ENCODE results near the gene SDR9C7.
"Not testable (repeated sequence)": the region's sequence is repeated elsewhere in the genome, so short reads cannot be mapped to it uniquely, and the experiment has no call there.

Gene SDR9C7

DNA sequence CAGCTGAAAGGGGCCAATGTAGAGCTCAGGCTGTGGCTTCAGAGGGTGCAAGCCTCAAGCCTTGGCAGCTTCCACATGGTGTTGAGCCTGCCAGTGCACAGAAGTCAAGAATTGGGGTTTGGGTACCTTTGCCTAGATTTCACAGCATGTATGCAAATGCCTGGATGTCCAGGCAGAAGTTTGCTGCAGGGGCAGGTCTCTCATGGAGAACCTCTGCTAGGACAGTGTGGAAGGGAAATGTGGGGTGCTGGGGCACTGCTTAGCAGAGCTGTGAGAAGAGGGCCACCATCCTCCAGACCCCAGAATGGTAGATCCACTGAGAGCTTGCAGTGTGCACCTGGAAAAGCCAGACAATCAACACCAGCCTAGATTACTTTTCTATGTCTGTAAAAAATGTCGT, 9.2 kb upstream of the SDR9C7 start:
- H3K27ac Mint-ChIP-seq; H3K36me3 Mint-ChIP-seq (ENCODE audit: insufficient read depth): not testable (repeated sequence)

GRCh38 chr12:56941299-56942017, 7.2 kb upstream of the SDR9C7 start:
- Mint-ChIP-seq H3K27ac (no peak overlapping the region), H3K36me3 (ENCODE audit: insufficient read depth) (no peaks in the 10 kb centered on the region), H3K9me3 (no peaks in the 10 kb centered on the region), H3K4me3 (no peak overlapping the region), H3K27me3 (peaks cover 22 to 31% of the 10 kb centered on the region in 2 donors), H3K4me1 (ENCODE audit: low read depth in 2 of 2) (no peaks in the 10 kb centered on the region)
- DNase-seq: no peak
- no peak for ATAC-seq (replicated peaks)

More for the DNA sequence above, 9.2 kb upstream of the SDR9C7 start:
- not testable (repeated sequence) for H3K9me3 Mint-ChIP-seq; H3K4me1 Mint-ChIP-seq (ENCODE audit: low read depth in 2 of 2); DNase-seq; H3K4me3 Mint-ChIP-seq; ATAC-seq (replicated peaks)
- H3K27me3 Mint-ChIP-seq: peaks cover 12 to 20% of the 10 kb centered on the region in 2 donors

DNA sequence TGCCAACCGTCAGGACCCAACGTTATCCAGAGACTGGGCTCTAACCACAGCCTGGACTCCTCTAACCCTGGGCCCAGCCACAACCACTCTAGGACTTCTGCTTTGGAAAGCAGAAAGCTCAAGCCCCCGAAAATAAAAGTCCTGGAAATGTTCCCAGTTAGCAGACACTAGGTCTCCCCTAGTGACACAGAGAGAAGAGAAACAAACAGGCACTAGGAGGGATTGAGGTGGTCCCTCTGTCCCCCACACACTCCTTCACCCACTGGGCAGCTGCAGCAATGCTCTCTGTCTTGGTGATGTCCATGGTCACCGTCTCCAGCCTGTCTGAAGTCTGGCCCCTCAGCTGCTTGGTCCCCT, 6.7 kb upstream of the SDR9C7 start:
- H3K4me3 Mint-ChIP-seq; H3K36me3 Mint-ChIP-seq (ENCODE audit: insufficient read depth); DNase-seq; ATAC-seq (replicated peaks); H3K4me1 Mint-ChIP-seq (ENCODE audit: low read depth in 2 of 2); H3K27ac Mint-ChIP-seq; H3K9me3 Mint-ChIP-seq: not testable (repeated sequence)
- H3K27me3 Mint-ChIP-seq: peaks cover 22 to 37% of the 10 kb centered on the region in 2 donors

DNA sequence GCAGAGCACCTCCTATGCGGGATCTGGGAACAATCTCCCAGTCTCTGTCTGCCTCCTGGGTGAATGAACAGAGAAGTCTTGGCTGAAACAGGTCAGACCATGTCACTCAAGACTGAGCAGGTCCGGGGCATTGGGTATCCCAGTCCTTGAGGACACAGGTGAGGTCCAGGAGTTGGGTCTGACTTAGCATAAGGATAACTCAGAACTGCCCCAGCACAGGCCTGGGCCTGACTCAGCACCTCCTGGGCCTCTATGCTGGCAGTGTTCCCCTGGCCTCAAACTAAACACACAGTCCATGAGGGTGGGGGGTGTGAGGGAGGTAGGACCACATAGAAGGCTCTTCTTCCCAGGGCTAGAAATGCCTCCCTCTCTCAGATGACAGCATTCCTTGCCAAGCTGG, 1.5 kb upstream of the SDR9C7 start:
- H3K27ac Mint-ChIP-seq: no peak overlapping the region
- DNase-seq (no peak), ATAC-seq (replicated peaks) (no peak)
- H3K27me3 Mint-ChIP-seq: peaks cover 16 to 23% of the 10 kb centered on the region in 2 donors
- H3K9me3 Mint-ChIP-seq: no peaks in the 10 kb centered on the region
- no peaks in the 10 kb centered on the region for H3K36me3 Mint-ChIP-seq (ENCODE audit: insufficient read depth)
- no peak overlapping the region for H3K4me3 Mint-ChIP-seq
- H3K4me1 Mint-ChIP-seq (ENCODE audit: low read depth in 2 of 2): peaks cover 0 to 3% of the 10 kb centered on the region in 2 donors

- no peaks in the 10 kb centered on the region for H3K36me3 Mint-ChIP-seq (ENCODE audit: insufficient read depth)
- no peak for DNase-seq
- no peaks in the 10 kb centered on the region for H3K9me3 Mint-ChIP-seq
- H3K27me3 Mint-ChIP-seq: peaks cover 16 to 23% of the 10 kb centered on the region in 2 donors
- no peak overlapping the region for H3K27ac Mint-ChIP-seq
- no peak overlapping the region for H3K4me3 Mint-ChIP-seq
- peaks cover 0 to 5% of the 10 kb centered on the region in 2 donors for H3K4me1 Mint-ChIP-seq (ENCODE audit: low read depth in 2 of 2)
- no peak for ATAC-seq (replicated peaks)
Measured at GRCh38 chr12:56935157-56935556, 949 bp upstream of the SDR9C7 start.

DNA sequence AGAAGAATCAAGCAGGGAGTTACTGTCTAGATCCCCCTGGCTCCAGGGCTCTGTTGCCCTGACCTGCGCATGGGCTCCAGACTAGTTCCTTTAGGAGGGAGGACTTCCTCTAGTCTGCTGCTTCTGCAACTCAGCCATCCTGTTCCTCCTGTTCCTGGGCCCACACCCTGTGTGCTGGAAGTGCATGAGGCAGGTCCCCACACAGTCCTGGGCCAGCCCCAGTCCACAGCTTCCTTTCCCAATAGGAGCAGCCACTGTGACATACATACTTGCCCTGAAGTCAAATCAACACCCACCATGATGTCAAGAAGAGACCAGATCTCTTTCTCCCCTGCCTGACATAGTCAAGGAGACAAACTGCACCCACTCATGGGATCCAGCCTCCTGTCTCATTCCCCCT, 1.3 kb downstream of the SDR9C7 start:
- Mint-ChIP-seq H3K36me3 (ENCODE audit: insufficient read depth) (no peaks in the 10 kb centered on the region), H3K9me3 (no peaks in the 10 kb centered on the region), H3K27me3 (peaks cover 14 to 36% of the 10 kb centered on the region in 2 donors), H3K4me1 (ENCODE audit: low read depth in 2 of 2) (peaks cover 0 to 5% of the 10 kb centered on the region in 2 donors), H3K27ac (no peak overlapping the region), H3K4me3 (no peak overlapping the region)
- ATAC-seq (replicated peaks): no peak
- no peak for DNase-seq

GRCh38 chr12:56932146-56932545, 2.1 kb downstream of the SDR9C7 start:
- Mint-ChIP-seq H3K4me3 (no peak overlapping the region), H3K27ac (no peak overlapping the region), H3K4me1 (ENCODE audit: low read depth in 2 of 2) (peaks cover 0 to 5% of the 10 kb centered on the region in 2 donors), H3K9me3 (no peaks in the 10 kb centered on the region), H3K27me3 (peaks cover 12 to 36% of the 10 kb centered on the region in 2 donors), H3K36me3 (ENCODE audit: insufficient read depth) (no peaks in the 10 kb centered on the region)
- no peak for DNase-seq
- ATAC-seq (replicated peaks): no peak

DNA sequence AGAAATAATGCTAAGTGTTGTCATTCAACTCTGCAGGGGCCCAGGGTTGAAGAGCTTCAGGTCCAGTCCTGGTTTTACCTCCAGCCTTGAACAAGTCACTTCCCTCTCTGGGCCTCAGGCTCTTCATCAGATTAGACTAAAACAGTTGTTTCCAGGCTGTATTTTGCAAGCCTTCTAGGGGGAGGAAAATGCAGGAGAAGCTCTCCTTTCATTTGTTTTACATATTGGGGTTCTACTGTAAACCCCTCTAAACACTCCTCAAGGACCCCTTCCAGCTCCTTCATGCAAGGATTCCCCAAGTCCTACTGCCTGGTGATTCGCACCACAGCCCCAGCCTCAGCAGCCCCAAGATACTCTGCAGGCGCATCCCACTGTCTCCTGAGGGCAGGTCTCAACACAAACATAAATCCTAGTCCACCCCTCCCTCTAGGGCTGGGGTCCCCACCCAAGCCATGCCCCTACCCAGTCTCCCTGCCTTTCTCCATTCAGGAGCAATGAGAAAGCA, 2.7 kb downstream of the SDR9C7 start:
- no peak overlapping the region for H3K4me3 Mint-ChIP-seq
- no peaks in the 10 kb centered on the region for H3K9me3 Mint-ChIP-seq
- ATAC-seq (replicated peaks) (no peak), DNase-seq (no peak)
- H3K36me3 Mint-ChIP-seq (ENCODE audit: insufficient read depth): no peaks in the 10 kb centered on the region
- peaks cover 0 to 5% of the 10 kb centered on the region in 2 donors for H3K4me1 Mint-ChIP-seq (ENCODE audit: low read depth in 2 of 2)
- peaks cover 12 to 36% of the 10 kb centered on the region in 2 donors for H3K27me3 Mint-ChIP-seq
- H3K27ac Mint-ChIP-seq: no peak overlapping the region

- ATAC-seq (replicated peaks) (no peak), DNase-seq (no peak)
- peaks cover 12 to 43% of the 10 kb centered on the region in 2 donors for H3K27me3 Mint-ChIP-seq
- H3K27ac Mint-ChIP-seq: no peak overlapping the region
- no peak overlapping the region for H3K4me3 Mint-ChIP-seq
- peaks cover 0 to 5% of the 10 kb centered on the region in 2 donors for H3K4me1 Mint-ChIP-seq (ENCODE audit: low read depth in 2 of 2)
- H3K36me3 Mint-ChIP-seq (ENCODE audit: insufficient read depth): no peaks in the 10 kb centered on the region
- H3K9me3 Mint-ChIP-seq: no peaks in the 10 kb centered on the region
Measured at GRCh38 chr12:56930241-56930640, 4.0 kb downstream of the SDR9C7 start.

DNA sequence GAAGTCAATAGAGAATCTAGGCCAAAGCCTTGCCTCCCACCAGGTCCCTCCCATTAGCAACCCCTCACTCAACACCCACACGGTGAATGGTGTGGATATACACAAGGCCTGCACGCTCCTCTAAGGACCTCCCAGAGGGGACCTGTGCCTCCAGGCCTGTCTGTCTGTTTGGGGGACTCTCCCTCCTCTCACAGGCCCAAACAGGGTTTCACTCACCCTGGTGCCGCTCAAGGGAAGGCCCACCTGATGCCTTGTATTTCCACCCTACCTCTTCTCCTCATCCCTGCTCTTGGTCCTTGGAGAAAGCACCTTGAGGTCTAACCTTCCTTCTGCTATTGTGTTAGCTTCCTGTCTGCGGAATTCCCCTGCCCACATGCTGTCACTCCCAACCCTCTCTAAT, 4.4 kb downstream of the SDR9C7 start:
- H3K36me3 Mint-ChIP-seq (ENCODE audit: insufficient read depth): no peaks in the 10 kb centered on the region
- DNase-seq: no peak
- H3K4me1 Mint-ChIP-seq (ENCODE audit: low read depth in 2 of 2): peaks cover 0 to 2% of the 10 kb centered on the region in 2 donors
- H3K9me3 Mint-ChIP-seq: no peaks in the 10 kb centered on the region
- ATAC-seq (replicated peaks): no peak
- H3K27ac Mint-ChIP-seq: no peak overlapping the region
- H3K4me3 Mint-ChIP-seq: no peak overlapping the region
- H3K27me3 Mint-ChIP-seq: peaks cover 12 to 47% of the 10 kb centered on the region in 2 donors

- no peak for ATAC-seq (replicated peaks)
- no peak overlapping the region for H3K27ac Mint-ChIP-seq
- no peak for DNase-seq
- H3K9me3 Mint-ChIP-seq: no peaks in the 10 kb centered on the region
- no peaks in the 10 kb centered on the region for H3K36me3 Mint-ChIP-seq (ENCODE audit: insufficient read depth)
- peaks cover 0 to 2% of the 10 kb centered on the region in 2 donors for H3K4me1 Mint-ChIP-seq (ENCODE audit: low read depth in 2 of 2)
- H3K4me3 Mint-ChIP-seq: no peak overlapping the region
- H3K27me3 Mint-ChIP-seq: peaks cover 12 to 47% of the 10 kb centered on the region in 2 donors
Measured at GRCh38 chr12:56928262-56928661, 5.9 kb downstream of the SDR9C7 start.

DNA sequence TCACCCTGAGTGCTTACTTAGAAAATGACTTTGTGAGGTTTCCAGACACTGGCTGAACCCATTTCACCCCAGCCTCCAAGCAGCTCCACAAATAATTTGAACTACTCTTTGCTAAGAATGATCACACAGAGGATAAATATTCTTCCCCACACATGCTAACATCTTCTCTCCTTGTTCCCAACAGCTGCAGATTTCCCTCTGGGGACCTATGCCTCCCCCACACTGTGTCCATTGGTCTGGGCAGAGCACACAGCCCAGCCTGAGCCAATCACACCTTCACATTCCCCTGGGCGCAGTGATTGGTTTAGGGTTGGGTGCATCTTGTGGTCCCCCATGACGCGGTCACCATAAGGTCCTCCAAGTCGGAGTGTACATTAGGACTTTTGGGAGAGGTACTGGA, 6.9 kb downstream of the SDR9C7 start:
- no peaks in the 10 kb centered on the region for H3K9me3 Mint-ChIP-seq
- H3K27me3 Mint-ChIP-seq: peaks cover 12 to 47% of the 10 kb centered on the region in 2 donors
- H3K4me1 Mint-ChIP-seq (ENCODE audit: low read depth in 2 of 2): peaks cover 0 to 2% of the 10 kb centered on the region in 2 donors
- no peak for ATAC-seq (replicated peaks)
- DNase-seq: no peak
- no peak overlapping the region for H3K4me3 Mint-ChIP-seq
- H3K27ac Mint-ChIP-seq: no peak overlapping the region
- H3K36me3 Mint-ChIP-seq (ENCODE audit: insufficient read depth): no peaks in the 10 kb centered on the region

GRCh38 chr12:56922031-56922430, 12.2 kb downstream of the SDR9C7 start:
- Mint-ChIP-seq H3K27ac (no peak overlapping the region), H3K27me3 (peaks cover 14 to 50% of the 10 kb centered on the region in 2 donors), H3K36me3 (ENCODE audit: insufficient read depth) (no peaks in the 10 kb centered on the region), H3K4me3 (no peak overlapping the region), H3K4me1 (ENCODE audit: low read depth in 2 of 2) (no peaks in the 10 kb centered on the region), H3K9me3 (no peaks in the 10 kb centered on the region)
- ATAC-seq (replicated peaks): no peak
- no peak for DNase-seq

GRCh38 chr12:56921346-56921745, 12.9 kb downstream of the SDR9C7 start:
- no peak overlapping the region for H3K4me3 Mint-ChIP-seq
- H3K4me1 Mint-ChIP-seq (ENCODE audit: low read depth in 2 of 2): no peaks in the 10 kb centered on the region
- ATAC-seq (replicated peaks) (no peak), DNase-seq (no peak)
- H3K27ac Mint-ChIP-seq: no peak overlapping the region
- no peaks in the 10 kb centered on the region for H3K36me3 Mint-ChIP-seq (ENCODE audit: insufficient read depth)
- H3K27me3 Mint-ChIP-seq: peaks cover 16 to 50% of the 10 kb centered on the region in 2 donors
- no peaks in the 10 kb centered on the region for H3K9me3 Mint-ChIP-seq

Data from effector memory CD8-positive, alpha-beta T cell (primary cell).